Endothelial cell of umbilical vein (primary cell): Measurements from ENCODE around the gene ANO1. TPM values are rescaled to one million over a fixed set of nuclear protein-coding genes. Genes with fewer than 3 reads are reported as not detected.

Experiments
- BruUV-seq: library from RNA; stranded (reverse); fragments of 400-500 nt; replicated peaks from 2 replicates; lab custom pipeline; 2021; lab: Mats Ljungman, UMichigan
- CTCF ChIA-PET: fragments of 300-600, 350-600 bp; sonication (Branson Sonifier 250); formaldehyde crosslinking; loops from one replicate; lab custom pipeline; 2021; ENCODE audit warnings: antibody characterized with exemption, inconsistent platforms; lab: Charles Lee
- POLR2A ChIA-PET: fragments of 300-600, 350-600 bp; sonication (Branson Sonifier 250); formaldehyde crosslinking; loops from one replicate; lab custom pipeline; 2021; ENCODE audit warnings: antibody characterized with exemption, inconsistent platforms; lab: Charles Lee
- DNase-seq: peaks from one replicate; pipeline ENCODE4 v3.0.0-alpha.2; 2011; ENCODE audit warnings: low read depth, low spot score
- FAIRE-seq: peaks from 2 replicates; lab custom pipeline; 2011; peaks lifted over from hg19 to GRCh38; lab: Jason Lieb, UNC
- H2AFZ ChIP-seq: 2 replicates; pipeline ENCODE4 v1.6.0; 2012; ENCODE audit warnings: low read depth, low read length, control low read depth, inconsistent platforms
- H3K27ac ChIP-seq: 2 replicates; pipeline ENCODE4 v1.5.1; 2011; ENCODE audit warnings: low read depth, mild to moderate bottlenecking, control low read depth, low read length, moderate library complexity; ENCODE audit not compliant: insufficient read depth
- H3K27me3 ChIP-seq, 2 experiments: 2 replicates each; pipeline versions ENCODE4 v1.6.0 to v1.6.1; 2011; ENCODE audit warnings: low read length in 2 of 2, mixed read lengths in 1 of 2; ENCODE audit not compliant: control insufficient read depth in 2 of 2, insufficient read depth in 2 of 2
- H3K36me3 ChIP-seq, 2 experiments: 2 replicates in 1 of 2; 3 replicates in 1 of 2; pipeline ENCODE4 v1.5.1; 2011; ENCODE audit warnings: low read length in 2 of 2, mild to moderate bottlenecking in 1 of 2, moderate library complexity in 1 of 2; ENCODE audit not compliant: control insufficient read depth in 2 of 2, insufficient read depth in 2 of 2; ENCODE audit errors: extremely low read depth in 1 of 2
- H3K4me1 ChIP-seq: 3 replicates; pipeline ENCODE4 v1.5.1; 2011; ENCODE audit warnings: mild to moderate bottlenecking, low read length; ENCODE audit not compliant: control insufficient read depth, insufficient read depth; ENCODE audit errors: extremely low read depth
- H3K4me2 ChIP-seq: 2 replicates; pipeline ENCODE4 v1.6.1; 2011; ENCODE audit warnings: low read length, control low read depth, mixed read lengths; ENCODE audit not compliant: insufficient read depth
- H3K4me3 ChIP-seq, 3 experiments: fragments of 200-600 bp in 1 of 3; sonication (generic), shearing (Covaris generic) in 1 of 3; replicated peaks in 1 of 3; 2 replicates each; pipeline ENCODE4 v1.5.1; 2011 to 2016; ENCODE audit warnings: control low read depth in 3 of 3, low read length in 3 of 3, mild to moderate bottlenecking in 2 of 3, inconsistent platforms in 1 of 3, low read depth in 1 of 3, moderate library complexity in 1 of 3; ENCODE audit not compliant: insufficient read depth in 1 of 3
- H3K79me2 ChIP-seq: 2 replicates; pipeline ENCODE4 v1.6.0; 2012; ENCODE audit warnings: low read length, inconsistent platforms; ENCODE audit not compliant: control insufficient read depth, insufficient read depth
- H3K9ac ChIP-seq: replicated peaks from 2 replicates; pipeline ENCODE3; 2011; ENCODE audit warnings: low read length, control low read depth; ENCODE audit not compliant: insufficient read depth; ENCODE audit errors: extremely low read depth
- H3K9me1 ChIP-seq: replicated peaks from 3 replicates; pipeline ENCODE4 v1.6.0; 2011; ENCODE audit warnings: mild to moderate bottlenecking, low read length; ENCODE audit not compliant: control insufficient read depth, insufficient read depth; ENCODE audit errors: extremely low read depth
- H3K9me3 ChIP-seq: replicated peaks from 2 replicates; pipeline ENCODE4 v1.5.1; 2012; ENCODE audit warnings: low read length, inconsistent platforms; ENCODE audit not compliant: control insufficient read depth, insufficient read depth
- H4K20me1 ChIP-seq: replicated peaks from 2 replicates; pipeline ENCODE3; 2011; ENCODE audit warnings: mild to moderate bottlenecking, low read length; ENCODE audit not compliant: control insufficient read depth, insufficient read depth; ENCODE audit errors: extremely low read depth
- EZH2 ChIP-seq: IDR thresholded peaks from 2 replicates; pipeline ENCODE4 v1.6.1; 2012; ENCODE audit warnings: borderline replicate concordance, low read depth, mild to moderate bottlenecking, moderate library complexity, low read length, inconsistent platforms; ENCODE audit not compliant: severe bottlenecking
- FOS ChIP-seq: IDR thresholded peaks from 2 replicates; pipeline ENCODE4 v1.6.1; 2011; ENCODE audit warnings: mild to moderate bottlenecking, low read length, moderate library complexity, borderline replicate concordance; ENCODE audit not compliant: insufficient read depth
- GATA2 ChIP-seq: IDR thresholded peaks from 2 replicates; pipeline ENCODE4 v1.7.0; 2011; ENCODE audit warnings: low read depth, mild to moderate bottlenecking, moderate library complexity, mixed read lengths, low read length; ENCODE audit not compliant: insufficient read length, insufficient read depth
- JUN ChIP-seq: IDR thresholded peaks from 2 replicates; pipeline ENCODE4 v1.6.1; 2011; ENCODE audit warnings: borderline replicate concordance, low read depth; ENCODE audit not compliant: insufficient read length, insufficient read depth
- MYC ChIP-seq: IDR thresholded peaks from one replicate; pipeline ENCODE4 v1.6.1; 2011; ENCODE audit warnings: mild to moderate bottlenecking, low read depth, low read length
- POLR2A ChIP-seq: IDR thresholded peaks from 2 replicates; pipeline ENCODE4 v1.6.1; 2012; ENCODE audit warnings: low read depth, mild to moderate bottlenecking, control low read depth, low read length
- POLR2AphosphoS5 ChIP-seq: IDR thresholded peaks from 2 replicates; pipeline ENCODE4 v1.6.1; 2012; ENCODE audit warnings: low read depth, mild to moderate bottlenecking, control low read depth, low read length, moderate library complexity; ENCODE audit not compliant: insufficient read depth
- dilution Hi-C: fragments of 300-500 bp; cut with MboI; formaldehyde crosslinking; loops from one replicate; pipeline ENCODE4 v1.15.0; 2019; ENCODE audit warnings: low sequenced_read_pairs; ENCODE audit not compliant: extremely low pct_ligation_motif_present
- intact Hi-C: fragments of 100-400 bp; cut with micrococcal nuclease; formaldehyde crosslinking; loops from one replicate; pipeline ENCODE4 v1.10.0; 2022
- polyA plus RNA-seq, 4 experiments: library from polyadenylated mRNA; depleted of rRNA in 3 of 4; stranded (reverse) in 3 of 4; unstranded in 1 of 4; fragments of >200 nt; gene quantifications; 2 replicates each; pipeline versions ENCODE4 v1.2.1 to v1.2.3, GENCODE V29; 2011 to 2012; ENCODE audit warnings: missing spikeins in 1 of 4
- total RNA-seq: library from RNA; stranded (reverse); gene quantifications from 2 replicates; pipeline ENCODE4 v1.2.3, GENCODE V29; 2021
- TF ChIP-seq, protein P1 (sequence below): IDR thresholded peaks from 2 replicates; pipeline ENCODE4 v1.6.1; 2011; ENCODE audit not compliant: insufficient read depth, insufficient read length
- TF ChIP-seq, protein P2 (sequence below), 2 donors: IDR thresholded peaks; 1 replicate in 1 of 2; 2 replicates in 1 of 2; pipeline ENCODE4 v1.5.1; 2011; ENCODE audit warnings: low read length in 2 of 2, mild to moderate bottlenecking in 2 of 2, moderate library complexity in 2 of 2, control low read depth in 1 of 2, inconsistent platforms in 1 of 2, low read depth in 1 of 2; ENCODE audit not compliant: insufficient read depth in 1 of 2; ENCODE audit errors: extremely low read depth in 1 of 2

Gene ANO1
- total and polyA plus RNA-seq, 2 donors (not counting 3 experiments of a cell fraction or from before 2014, with no cell fraction given) = 0.03 to 0.40 TPM

DNA sequence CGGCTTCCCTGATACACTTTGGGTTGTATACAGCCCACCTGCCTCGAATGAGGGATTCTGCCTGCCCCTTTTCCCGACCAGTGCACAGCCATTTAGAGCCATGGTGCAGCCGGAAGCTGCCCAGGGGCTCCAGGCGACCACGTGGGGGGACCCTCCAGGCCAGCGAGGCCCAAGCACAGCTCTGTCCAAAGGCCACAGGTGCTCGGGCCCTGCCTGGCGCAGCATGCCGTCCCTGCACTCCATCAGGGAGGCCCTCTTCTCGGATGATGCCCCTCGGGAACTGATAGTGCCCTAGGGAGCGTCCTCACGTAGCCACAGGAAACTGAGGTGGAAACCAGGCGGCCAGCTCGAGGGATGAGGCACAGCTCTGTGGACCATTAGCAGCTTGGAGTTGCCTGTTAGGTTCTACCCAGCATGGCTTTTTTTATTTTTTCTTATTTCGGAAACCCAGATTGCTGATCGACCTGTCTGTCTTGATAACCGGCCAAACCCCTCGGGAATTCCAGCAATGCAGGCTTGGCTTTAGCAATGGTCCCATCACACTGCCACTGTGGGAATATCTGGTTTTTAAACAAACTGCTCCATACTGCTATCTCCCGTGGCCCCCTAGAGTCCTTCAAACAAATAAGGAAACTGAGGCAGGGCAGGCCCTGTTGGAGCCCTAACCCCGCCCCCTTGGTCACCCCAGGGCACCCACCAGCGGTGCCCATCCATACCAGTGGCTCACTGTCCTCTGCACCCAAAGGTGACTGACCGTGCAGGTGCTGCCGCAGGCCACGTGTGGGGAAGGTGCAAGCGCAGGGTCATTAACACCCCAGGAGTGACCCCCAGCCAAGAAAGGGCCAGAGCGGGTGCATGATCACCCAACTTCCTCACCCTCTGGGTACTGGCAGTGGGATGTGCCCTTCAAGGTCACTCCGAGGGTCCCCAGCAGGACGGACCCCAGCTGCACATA lies 8.0 kb downstream of the ANO1 start:
- DNase-seq = no peak
- POLR2A ChIA-PET = no interaction called here
- no peak overlapping the region for H3K27ac ChIP-seq
- intact Hi-C loops = no loop called here
- H4K20me1 ChIP-seq = no peaks in the 10 kb centered on the region
- H3K9me1 ChIP-seq = no peaks in the 10 kb centered on the region
- H2AFZ ChIP-seq = no peak overlapping the region
- no peak overlapping the region for H3K9ac ChIP-seq
- dilution Hi-C loops = no loop called here
- no peak overlapping the region for H3K4me2 ChIP-seq
- no peaks in the 10 kb centered on the region for H3K9me3 ChIP-seq
- no TSS peak for BruUV-seq
- H3K27me3 ChIP-seq = no peaks in the 10 kb centered on the region
- no peak overlapping the region for H3K4me3 ChIP-seq
- no peaks in the 10 kb centered on the region for H3K4me1 ChIP-seq
- TF ChIP-seq, protein P1, sequence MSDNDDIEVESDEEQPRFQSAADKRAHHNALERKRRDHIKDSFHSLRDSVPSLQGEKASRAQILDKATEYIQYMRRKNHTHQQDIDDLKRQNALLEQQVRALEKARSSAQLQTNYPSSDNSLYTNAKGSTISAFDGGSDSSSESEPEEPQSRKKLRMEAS = no peak
- TF ChIP-seq MYC = no peak
- TF ChIP-seq FOS = no peak
- no peak for TF ChIP-seq GATA2
- TF ChIP-seq, protein P2, sequence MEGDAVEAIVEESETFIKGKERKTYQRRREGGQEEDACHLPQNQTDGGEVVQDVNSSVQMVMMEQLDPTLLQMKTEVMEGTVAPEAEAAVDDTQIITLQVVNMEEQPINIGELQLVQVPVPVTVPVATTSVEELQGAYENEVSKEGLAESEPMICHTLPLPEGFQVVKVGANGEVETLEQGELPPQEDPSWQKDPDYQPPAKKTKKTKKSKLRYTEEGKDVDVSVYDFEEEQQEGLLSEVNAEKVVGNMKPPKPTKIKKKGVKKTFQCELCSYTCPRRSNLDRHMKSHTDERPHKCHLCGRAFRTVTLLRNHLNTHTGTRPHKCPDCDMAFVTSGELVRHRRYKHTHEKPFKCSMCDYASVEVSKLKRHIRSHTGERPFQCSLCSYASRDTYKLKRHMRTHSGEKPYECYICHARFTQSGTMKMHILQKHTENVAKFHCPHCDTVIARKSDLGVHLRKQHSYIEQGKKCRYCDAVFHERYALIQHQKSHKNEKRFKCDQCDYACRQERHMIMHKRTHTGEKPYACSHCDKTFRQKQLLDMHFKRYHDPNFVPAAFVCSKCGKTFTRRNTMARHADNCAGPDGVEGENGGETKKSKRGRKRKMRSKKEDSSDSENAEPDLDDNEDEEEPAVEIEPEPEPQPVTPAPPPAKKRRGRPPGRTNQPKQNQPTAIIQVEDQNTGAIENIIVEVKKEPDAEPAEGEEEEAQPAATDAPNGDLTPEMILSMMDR (IDR thresholded peaks at IDR 0.05; ENCODE audit: extremely low read depth in 1 of 2, insufficient read depth in 1 of 2, low read depth in 1 of 2, low read length in 2 of 2) = no peak
- no peak for TF ChIP-seq JUN
- TF ChIP-seq EZH2 = no peak
- TF ChIP-seq POLR2A = no peak
- no peak for TF ChIP-seq POLR2AphosphoS5
- no peaks in the 10 kb centered on the region for H3K36me3 ChIP-seq
- CTCF ChIA-PET = interaction anchor here (1.2 to 1.4 kb wide), 2 partner anchors 23 to 171 kb away, joined by 3 read pairs; no protein-coding TSS in a partner anchor
- FAIRE-seq = no peak
- H3K79me2 ChIP-seq = no peaks in the 10 kb centered on the region
